Caco-2 (cell line): ENCODE measurements around the gene TMEM100. TPM values are rescaled to one million over a fixed set of nuclear protein-coding genes. Genes with fewer than 3 reads are reported as not detected.

Source experiments
- BruUV-seq: library from RNA; stranded (reverse); fragments of 400-500 nt; replicated peaks from 2 replicates; lab custom pipeline; 2021; lab: Mats Ljungman, UMichigan
- CTCF ChIA-PET: fragments of 300-600 bp; sonication (Branson Sonifier 250); formaldehyde crosslinking; loops from one replicate; lab custom pipeline; 2022; ENCODE audit warnings: antibody characterized with exemption; lab: Charles Lee
- POLR2A ChIA-PET: fragments of 300-600 bp; sonication (Branson Sonifier 250); formaldehyde crosslinking; loops from one replicate; lab custom pipeline; 2022; ENCODE audit warnings: antibody characterized with exemption; lab: Charles Lee
- DNase-seq, 2 experiments: peaks; one replicate each; pipeline versions ENCODE4 v3.0.0 to v3.0.0-alpha.2; 2020 to 2022
- H3K27me3 ChIP-seq: replicated peaks from 2 replicates; pipeline ENCODE4 v1.6.0; 2011; ENCODE audit warnings: low read length; ENCODE audit not compliant: control insufficient read depth, insufficient read depth
- H3K36me3 ChIP-seq: 2 replicates; pipeline ENCODE4 v1.5.1; 2011; ENCODE audit warnings: low read length; ENCODE audit not compliant: control insufficient read depth, insufficient read depth
- H3K4me1 ChIP-seq: fragments of 250-450 bp; sonication (Bioruptor Pico); 2 replicates; pipeline ENCODE4 v1.5.1; 2020; ENCODE audit warnings: mild to moderate bottlenecking
- H3K4me3 ChIP-seq: 2 replicates; pipeline ENCODE4 v1.5.1; 2011; ENCODE audit warnings: low read depth, mild to moderate bottlenecking, control low read depth, low read length
- H3K9me3 ChIP-seq: fragments of 250-450 bp; sonication (Bioruptor Pico); 2 replicates; pipeline ENCODE4 v1.5.1; 2020; ENCODE audit warnings: mild to moderate bottlenecking, moderate library complexity
- H3K27ac Mint-ChIP-seq: one replicate; pipeline ENCODE4 v1.8.0; 2022; ENCODE audit warnings: mixed read lengths; ENCODE audit not compliant: unreplicated experiment
- H3K27me3 Mint-ChIP-seq: one replicate; pipeline ENCODE4 v1.8.0; 2022; ENCODE audit warnings: mixed read lengths; ENCODE audit not compliant: insufficient read depth, unreplicated experiment
- H3K36me3 Mint-ChIP-seq: one replicate; pipeline ENCODE4 v1.8.0; 2022; ENCODE audit warnings: mild to moderate bottlenecking, mixed read lengths; ENCODE audit not compliant: insufficient read depth, unreplicated experiment
- H3K4me1 Mint-ChIP-seq: one replicate; pipeline ENCODE4 v1.8.0; 2022; ENCODE audit warnings: low read depth, mixed read lengths; ENCODE audit not compliant: unreplicated experiment
- H3K4me3 Mint-ChIP-seq: one replicate; pipeline ENCODE4 v1.8.0; 2022; ENCODE audit warnings: mild to moderate bottlenecking, moderate library complexity, mixed read lengths; ENCODE audit not compliant: unreplicated experiment
- H3K9me3 Mint-ChIP-seq: one replicate; pipeline ENCODE4 v1.8.0; 2022; ENCODE audit warnings: mixed read lengths; ENCODE audit not compliant: unreplicated experiment
- CTCF ChIP-seq, 2 experiments: fragments of 200-600 bp in 1 of 2; IDR thresholded peaks; 1 replicate in 1 of 2; 2 replicates in 1 of 2; pipeline versions ENCODE4 v1.5.1 to v1.8.0; 2011 to 2022; ENCODE audit warnings: antibody characterized with exemption in 1 of 2, control low read depth in 1 of 2, inconsistent platforms in 1 of 2, low read depth in 1 of 2, low read length in 1 of 2, mild to moderate bottlenecking in 1 of 2, moderate library complexity in 1 of 2; ENCODE audit not compliant: insufficient read depth in 1 of 2, severe bottlenecking in 1 of 2, unreplicated experiment in 1 of 2
- intact Hi-C: fragments of 100-400 bp; cut with micrococcal nuclease; formaldehyde crosslinking; loops from one replicate; pipeline ENCODE4 v1.10.0; 2022; ENCODE audit not compliant: unreplicated experiment
- total RNA-seq: library from RNA; stranded (reverse); gene quantifications from 2 replicates; pipeline ENCODE4 v1.2.3, GENCODE V29; 2022

The TMEM100 gene
- total RNA-seq, 1 experiment from 2014 or later: not detected

- BruUV-seq: no TSS peak
- peaks cover 14% of the 10 kb centered on the region for H3K27me3 Mint-ChIP-seq
Measured at GRCh38 chr17:55704401-55704800, 18.3 kb downstream of the TMEM100 start.

GRCh38 chr17:55702150-55702549, 20.5 kb downstream of the TMEM100 start:
- Mint-ChIP-seq H3K4me3 (no peak overlapping the region), H3K4me1 (no peaks in the 10 kb centered on the region), H3K27me3 (peaks cover 22% of the 10 kb centered on the region), H3K27ac (no peak overlapping the region), H3K36me3 (no peaks in the 10 kb centered on the region), H3K9me3 (peaks cover 9% of the 10 kb centered on the region)
- DNase-seq: no peak
- Histone ChIP-seq H3K9me3 (0 out of 2 replicates have a peak, but pooled peaks cover 5% of the 10 kb centered on the region), H3K36me3 (no peaks in the 10 kb centered on the region), H3K4me1 (no peaks in the 10 kb centered on the region), H3K27me3 (no peaks in the 10 kb centered on the region), H3K4me3 (no peak overlapping the region)
- TF ChIP-seq CTCF (IDR thresholded peaks at IDR 0.05; ENCODE audit: insufficient read depth in 1 of 2, low read depth in 1 of 2, low read length in 1 of 2, severe bottlenecking in 1 of 2, unreplicated experiment in 1 of 2): no peak
- ChIA-PET CTCF (no interaction called here), POLR2A (no interaction called here)
- intact Hi-C loops: no loop called here
- BruUV-seq: no TSS peak

More at GRCh38 chr17:55704401-55704800, 18.3 kb downstream of the TMEM100 start:
- no peak for TF ChIP-seq CTCF (IDR thresholded peaks at IDR 0.05; ENCODE audit: insufficient read depth in 1 of 2, low read depth in 1 of 2, low read length in 1 of 2, severe bottlenecking in 1 of 2, unreplicated experiment in 1 of 2)
- Histone ChIP-seq H3K27me3 (no peaks in the 10 kb centered on the region), H3K9me3 (0 out of 2 replicates have a peak, but pooled peaks cover 5% of the 10 kb centered on the region), H3K36me3 (no peaks in the 10 kb centered on the region), H3K4me1 (no peaks in the 10 kb centered on the region), H3K4me3 (no peak overlapping the region)
- Mint-ChIP-seq H3K4me1 (no peaks in the 10 kb centered on the region), H3K27ac (no peak overlapping the region), H3K36me3 (no peaks in the 10 kb centered on the region), H3K4me3 (no peak overlapping the region), H3K9me3 (peaks cover 9% of the 10 kb centered on the region)
- intact Hi-C loops: no loop called here
- ChIA-PET POLR2A (no interaction called here), CTCF (no interaction called here)
- no peak for DNase-seq

DNA sequence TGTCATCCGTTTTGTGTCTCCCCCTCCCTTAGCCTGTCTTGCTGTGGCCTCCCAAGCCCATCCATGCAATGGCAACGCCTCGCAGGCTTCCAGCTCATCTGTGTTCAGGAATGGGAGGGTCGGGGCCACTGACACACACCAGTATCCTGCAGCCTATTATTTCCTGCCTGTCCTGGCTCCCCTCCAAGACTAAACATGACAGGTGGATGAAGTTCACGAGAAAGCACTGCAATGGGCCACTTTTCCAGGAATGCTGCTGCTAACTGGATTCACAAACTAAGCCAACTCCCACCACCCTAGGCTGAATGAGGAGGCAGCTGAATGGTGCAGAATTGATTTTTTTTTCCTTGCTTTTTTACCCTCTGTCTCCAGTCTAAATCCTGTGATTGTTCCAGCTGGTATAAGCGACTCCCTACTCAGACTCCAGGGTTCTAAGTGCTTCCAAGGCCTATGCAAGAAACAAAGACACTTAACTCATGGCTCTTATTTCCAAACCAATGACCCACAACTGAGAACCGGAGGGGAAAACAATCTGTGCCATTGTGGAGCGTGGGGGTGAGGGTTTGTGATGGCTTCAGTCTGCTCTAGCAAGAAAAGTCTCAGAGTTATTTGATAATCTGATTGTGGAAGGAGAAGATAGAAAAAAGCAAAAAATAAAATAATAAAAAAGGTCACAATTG, 23.3 kb downstream of the TMEM100 start:
- Histone ChIP-seq H3K9me3 (0 out of 2 replicates have a peak, but pooled peaks cover 5% of the 10 kb centered on the region), H3K4me3 (no peak overlapping the region), H3K36me3 (no peaks in the 10 kb centered on the region), H3K4me1 (no peaks in the 10 kb centered on the region), H3K27me3 (no peaks in the 10 kb centered on the region)
- Mint-ChIP-seq H3K36me3 (no peaks in the 10 kb centered on the region), H3K27me3 (peaks cover 18% of the 10 kb centered on the region), H3K4me3 (no peak overlapping the region), H3K9me3 (peaks cover 9% of the 10 kb centered on the region), H3K27ac (no peak overlapping the region), H3K4me1 (no peaks in the 10 kb centered on the region)
- DNase-seq: no peak
- ChIA-PET POLR2A (no interaction called here), CTCF (no interaction called here)
- intact Hi-C loops: no loop called here
- BruUV-seq: no TSS peak
- no peak for TF ChIP-seq CTCF (IDR thresholded peaks at IDR 0.05; ENCODE audit: insufficient read depth in 1 of 2, low read depth in 1 of 2, low read length in 1 of 2, severe bottlenecking in 1 of 2, unreplicated experiment in 1 of 2)
